Activated CD4-positive, alpha-beta memory T cell treated with anti-CD3 and anti-CD28 coated beads for 36 hours (primary cell): ENCODE results near the gene VCAN. TPM values are rescaled to one million over a fixed set of nuclear protein-coding genes. Genes with fewer than 3 reads are reported as not detected.

ENCODE experiments used
- CTCF ChIA-PET: fragments of 350-600 bp; sonication (Branson Sonifier 250); formaldehyde crosslinking; loops from one replicate; lab custom pipeline; 2021; ENCODE audit warnings: antibody characterized with exemption, inconsistent platforms; lab: Charles Lee
- POLR2A ChIA-PET: fragments of 350-600 bp; sonication (Branson Sonifier 250); formaldehyde crosslinking; loops from one replicate; lab custom pipeline; 2021; ENCODE audit warnings: antibody characterized with exemption; lab: Charles Lee
- DNase-seq: peaks from one replicate; pipeline ENCODE4 v3.0.0-alpha.2; 2020
- H3K27ac Mint-ChIP-seq: one replicate; pipeline ENCODE4 v1.8.0; 2021; ENCODE audit warnings: mixed read lengths
- H3K27me3 Mint-ChIP-seq: one replicate; pipeline ENCODE4 v1.8.0; 2021; ENCODE audit warnings: mixed read lengths
- H3K36me3 Mint-ChIP-seq: one replicate; pipeline ENCODE4 v1.8.0; 2021; ENCODE audit warnings: mixed read lengths
- H3K4me1 Mint-ChIP-seq: one replicate; pipeline ENCODE4 v1.8.0; 2021; ENCODE audit warnings: low read depth, mixed read lengths
- H3K4me3 Mint-ChIP-seq: one replicate; pipeline ENCODE4 v1.8.0; 2021; ENCODE audit warnings: mild to moderate bottlenecking, mixed read lengths
- H3K9me3 Mint-ChIP-seq: one replicate; pipeline ENCODE4 v1.8.0; 2021; ENCODE audit warnings: mixed read lengths
- intact Hi-C: fragments of 100-400 bp; cut with micrococcal nuclease; formaldehyde crosslinking; loops from one replicate; pipeline ENCODE4 v1.15.1; 2023
- total RNA-seq, 2 experiments: library from RNA; stranded (reverse); gene quantifications; one replicate each; pipeline ENCODE4 v1.2.3, GENCODE V29; 2021

VCAN gene
- total RNA-seq, 2 experiments from 2014 or later, result 0.02 TPM; not detected in 1

DNA sequence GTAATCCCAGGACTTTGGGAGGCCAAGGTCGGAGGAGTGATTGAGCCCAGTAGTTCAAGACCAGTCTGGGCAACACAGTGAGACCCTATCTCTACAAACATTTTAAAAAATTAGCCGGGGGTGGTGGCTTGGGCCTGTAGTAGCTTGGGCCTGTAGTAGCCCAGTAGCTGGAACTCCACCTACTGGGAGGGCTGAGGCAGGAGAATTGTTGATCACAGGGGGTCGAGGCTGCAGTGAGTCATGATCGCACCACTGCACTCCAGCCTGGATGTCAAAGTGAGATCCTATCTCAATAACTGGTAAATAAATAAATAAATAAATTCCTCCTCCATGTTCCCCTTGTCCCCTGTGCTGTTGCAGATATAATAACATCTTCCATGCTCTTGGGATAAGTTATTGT, 14.3 kb downstream of the VCAN start:
- Mint-ChIP-seq H3K9me3 (no peaks in the 10 kb centered on the region), H3K27ac (no peak overlapping the region), H3K27me3 (peaks cover 15% of the 10 kb centered on the region), H3K4me1 (no peaks in the 10 kb centered on the region), H3K36me3 (no peaks in the 10 kb centered on the region), H3K4me3 (no peak overlapping the region)
- intact Hi-C loops, result no loop called here
- no peak for DNase-seq
- CTCF ChIA-PET, result no interaction called here
- POLR2A ChIA-PET, result no interaction called here

DNA sequence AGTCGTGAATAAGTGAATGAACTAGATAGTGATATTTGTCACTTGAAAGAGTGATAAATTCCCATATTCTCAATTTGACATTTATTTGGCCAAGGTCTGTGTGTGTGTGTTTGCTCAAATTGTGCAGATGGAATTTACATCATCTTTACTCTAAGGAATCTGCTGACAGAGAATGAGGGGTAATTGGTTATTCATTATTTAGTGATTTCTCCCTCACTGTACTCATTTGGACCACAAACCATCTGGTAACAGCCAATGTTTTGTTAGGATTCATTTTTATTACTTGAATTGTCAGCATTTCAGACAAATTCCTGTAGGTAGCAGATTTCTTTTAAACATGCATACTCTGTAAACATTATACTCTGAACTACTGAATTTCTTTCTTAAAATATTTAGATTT, 15.6 kb downstream of the VCAN start:
- peaks cover 14% of the 10 kb centered on the region for H3K27me3 Mint-ChIP-seq

DNA sequence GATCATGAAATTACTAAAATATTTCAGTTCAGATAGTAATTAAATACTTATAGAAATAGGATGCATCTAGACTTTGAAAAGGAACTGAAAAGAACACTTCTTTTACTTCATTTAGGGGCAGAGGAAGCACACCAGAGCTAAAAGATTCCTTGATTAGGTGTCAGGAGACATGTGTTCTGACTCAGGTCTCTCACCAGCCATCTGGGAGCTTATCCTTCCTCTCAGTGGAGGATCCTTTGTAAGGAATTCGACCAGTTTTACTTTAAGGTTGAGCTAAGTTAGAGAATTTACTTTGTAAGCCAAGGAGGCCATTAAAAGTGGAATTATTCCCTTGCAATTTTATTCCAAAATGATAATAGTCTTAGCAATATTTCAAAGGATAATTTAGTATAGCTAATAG, 16.7 kb downstream of the VCAN start:
- intact Hi-C loops, result no loop called here
- CTCF ChIA-PET, result no interaction called here
- Mint-ChIP-seq H3K27ac (no peak overlapping the region), H3K9me3 (no peaks in the 10 kb centered on the region), H3K36me3 (no peaks in the 10 kb centered on the region), H3K4me1 (no peaks in the 10 kb centered on the region), H3K27me3 (peaks cover 10% of the 10 kb centered on the region), H3K4me3 (no peak overlapping the region)
- POLR2A ChIA-PET, result no interaction called here
- DNase-seq, result no peak

More for the DNA sequence above, 15.6 kb downstream of the VCAN start:
- Mint-ChIP-seq H3K27ac (no peak overlapping the region), H3K36me3 (no peaks in the 10 kb centered on the region), H3K9me3 (no peaks in the 10 kb centered on the region), H3K4me3 (no peak overlapping the region), H3K4me1 (no peaks in the 10 kb centered on the region)
- intact Hi-C loops, result no loop called here
- CTCF ChIA-PET, result no interaction called here
- DNase-seq, result no peak
- POLR2A ChIA-PET, result no interaction called here

DNA sequence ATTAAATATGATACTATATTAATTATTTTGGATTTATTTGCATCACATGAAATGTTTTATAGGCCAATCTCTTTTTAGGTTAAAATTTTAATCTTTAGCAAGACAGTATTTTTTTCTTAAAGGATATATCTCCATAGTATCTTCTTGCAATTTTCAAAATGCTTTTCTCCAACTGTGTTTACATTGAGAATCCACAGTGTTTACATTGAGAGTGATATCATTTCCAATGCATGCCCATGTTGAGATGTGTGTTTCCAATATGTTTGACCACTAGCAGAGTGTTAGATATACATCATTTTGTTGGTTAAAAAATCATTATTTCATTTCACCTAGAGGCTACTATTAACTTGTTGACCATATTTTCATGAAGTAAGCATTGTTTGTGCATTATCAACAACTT, 17.3 kb downstream of the VCAN start:
- Mint-ChIP-seq H3K4me3 (no peak overlapping the region), H3K9me3 (no peaks in the 10 kb centered on the region), H3K4me1 (no peaks in the 10 kb centered on the region), H3K27me3 (peaks cover 12% of the 10 kb centered on the region), H3K27ac (no peak overlapping the region), H3K36me3 (no peaks in the 10 kb centered on the region)
- CTCF ChIA-PET, result no interaction called here
- POLR2A ChIA-PET, result no interaction called here
- intact Hi-C loops, result no loop called here
- no peak for DNase-seq

DNA sequence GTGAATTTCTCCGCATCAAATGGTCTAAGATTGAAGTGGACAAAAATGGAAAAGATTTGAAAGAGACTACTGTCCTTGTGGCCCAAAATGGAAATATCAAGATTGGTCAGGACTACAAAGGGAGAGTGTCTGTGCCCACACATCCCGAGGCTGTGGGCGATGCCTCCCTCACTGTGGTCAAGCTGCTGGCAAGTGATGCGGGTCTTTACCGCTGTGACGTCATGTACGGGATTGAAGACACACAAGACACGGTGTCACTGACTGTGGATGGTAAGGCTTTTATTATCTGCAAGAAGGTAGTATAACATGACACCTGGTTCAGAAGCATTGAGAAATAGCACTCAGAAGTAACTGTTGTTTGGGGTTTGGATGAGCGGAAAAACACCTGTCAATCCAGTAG, 18.7 kb downstream of the VCAN start:
- Mint-ChIP-seq H3K36me3 (no peaks in the 10 kb centered on the region), H3K4me1 (no peaks in the 10 kb centered on the region), H3K27ac (no peak overlapping the region), H3K9me3 (no peaks in the 10 kb centered on the region), H3K4me3 (no peak overlapping the region), H3K27me3 (peaks cover 5% of the 10 kb centered on the region)
- ChIA-PET CTCF (no interaction called here), POLR2A (no interaction called here)
- intact Hi-C loops, result no loop called here
- DNase-seq, result no peak

DNA sequence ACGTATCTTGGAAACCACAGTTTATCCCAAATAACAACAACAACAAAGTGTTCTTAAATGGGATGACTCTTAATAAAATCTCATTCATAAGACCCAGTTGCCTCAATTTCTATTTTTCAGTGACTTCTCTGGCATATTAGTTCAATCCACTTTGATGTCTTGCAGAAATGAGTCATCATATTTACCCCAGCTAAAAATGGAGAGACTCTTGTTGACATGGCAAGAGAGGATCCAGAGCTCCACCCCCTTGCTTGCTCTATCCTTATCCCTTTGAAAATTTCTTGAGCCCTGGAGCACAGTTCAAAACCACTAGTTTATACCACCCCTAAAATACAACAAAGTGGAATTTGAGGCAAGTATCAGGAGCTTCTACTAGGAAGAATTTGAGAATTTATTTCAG, 20.8 kb downstream of the VCAN start:
- DNase-seq, result no peak
- H3K4me1 Mint-ChIP-seq, result no peaks in the 10 kb centered on the region
- peaks cover 5% of the 10 kb centered on the region for H3K27me3 Mint-ChIP-seq
- no peaks in the 10 kb centered on the region for H3K9me3 Mint-ChIP-seq
- no peak overlapping the region for H3K4me3 Mint-ChIP-seq
- CTCF ChIA-PET, result no interaction called here
- no peaks in the 10 kb centered on the region for H3K36me3 Mint-ChIP-seq
- no peak overlapping the region for H3K27ac Mint-ChIP-seq
- intact Hi-C loops, result no loop called here
- POLR2A ChIA-PET, result no interaction called here

DNA sequence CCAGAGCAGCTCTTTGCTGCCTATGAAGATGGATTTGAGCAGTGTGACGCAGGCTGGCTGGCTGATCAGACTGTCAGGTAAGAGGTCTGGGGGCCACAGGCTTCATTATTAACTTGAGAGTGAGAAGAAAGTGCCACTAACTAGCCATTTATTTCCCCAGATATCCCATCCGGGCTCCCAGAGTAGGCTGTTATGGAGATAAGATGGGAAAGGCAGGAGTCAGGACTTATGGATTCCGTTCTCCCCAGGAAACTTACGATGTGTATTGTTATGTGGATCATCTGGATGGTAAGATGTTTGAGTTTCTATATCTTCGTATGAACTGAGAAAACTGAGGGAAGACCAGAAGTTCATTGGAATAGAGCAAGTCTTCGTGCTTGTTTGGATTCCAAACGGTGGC, 22.1 kb downstream of the VCAN start:
- ChIA-PET POLR2A (no interaction called here), CTCF (no interaction called here)
- H3K4me3 Mint-ChIP-seq, result no peak overlapping the region
- intact Hi-C loops, result no loop called here
- H3K4me1 Mint-ChIP-seq, result no peaks in the 10 kb centered on the region
- no peaks in the 10 kb centered on the region for H3K36me3 Mint-ChIP-seq
- H3K27me3 Mint-ChIP-seq, result peaks cover 7% of the 10 kb centered on the region
- no peak overlapping the region for H3K27ac Mint-ChIP-seq
- DNase-seq, result no peak
- no peaks in the 10 kb centered on the region for H3K9me3 Mint-ChIP-seq

DNA sequence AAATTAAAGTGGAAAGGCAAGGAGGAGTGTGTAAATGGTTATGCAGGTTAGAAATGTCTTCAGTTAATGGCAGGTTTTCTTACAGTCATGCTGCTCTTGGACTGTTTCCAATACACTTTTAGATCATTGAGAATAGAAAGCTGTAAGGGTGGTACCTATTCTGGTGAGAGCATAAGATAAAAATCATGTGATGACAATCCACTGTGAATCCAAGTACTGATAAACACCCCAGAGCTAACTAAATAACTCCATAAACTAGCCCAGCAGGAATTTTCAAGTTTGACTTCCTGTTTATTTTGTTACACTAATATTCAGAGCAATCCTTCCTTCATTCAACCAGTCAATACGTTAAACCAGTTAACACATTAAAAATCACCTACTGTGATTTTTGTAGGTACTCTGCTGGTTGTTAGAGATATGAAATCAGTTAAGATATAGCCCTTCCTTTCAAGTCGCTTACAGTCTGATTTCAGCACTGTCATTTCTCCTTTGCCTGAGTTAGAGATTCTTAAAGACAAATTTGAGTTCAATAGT, 22.6 kb downstream of the VCAN start:
- Mint-ChIP-seq H3K9me3 (no peaks in the 10 kb centered on the region), H3K36me3 (no peaks in the 10 kb centered on the region), H3K4me1 (no peaks in the 10 kb centered on the region), H3K27me3 (peaks cover 9% of the 10 kb centered on the region), H3K27ac (no peak overlapping the region), H3K4me3 (no peak overlapping the region)
- intact Hi-C loops, result no loop called here
- ChIA-PET POLR2A (no interaction called here), CTCF (no interaction called here)
- no peak for DNase-seq

DNA sequence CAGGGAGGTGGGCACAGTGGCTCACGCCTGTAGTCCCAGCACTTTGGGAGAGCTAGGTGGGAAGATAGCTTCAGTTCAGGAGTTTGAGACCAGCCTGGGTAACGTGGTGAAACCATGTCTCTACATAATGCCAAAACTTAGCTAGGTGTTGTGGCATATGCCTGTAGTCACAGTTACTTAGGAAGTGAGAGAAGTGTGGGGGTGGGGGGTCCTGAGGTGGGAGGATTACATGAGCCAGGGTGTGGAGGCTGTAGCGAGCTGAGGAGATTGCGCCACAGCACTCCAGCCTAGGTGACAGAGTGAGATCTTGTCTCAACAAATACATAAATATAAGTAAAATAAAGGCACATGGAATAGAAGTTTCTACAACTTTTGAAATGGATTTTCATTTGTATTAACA, 23.1 kb downstream of the VCAN start:
- H3K4me1 Mint-ChIP-seq, result no peaks in the 10 kb centered on the region
- ChIA-PET CTCF (no interaction called here), POLR2A (no interaction called here)
- intact Hi-C loops, result no loop called here
- no peak for DNase-seq
- H3K27me3 Mint-ChIP-seq, result peaks cover 9% of the 10 kb centered on the region
- H3K27ac Mint-ChIP-seq, result no peak overlapping the region
- H3K9me3 Mint-ChIP-seq, result no peaks in the 10 kb centered on the region
- H3K36me3 Mint-ChIP-seq, result no peaks in the 10 kb centered on the region
- no peak overlapping the region for H3K4me3 Mint-ChIP-seq

DNA sequence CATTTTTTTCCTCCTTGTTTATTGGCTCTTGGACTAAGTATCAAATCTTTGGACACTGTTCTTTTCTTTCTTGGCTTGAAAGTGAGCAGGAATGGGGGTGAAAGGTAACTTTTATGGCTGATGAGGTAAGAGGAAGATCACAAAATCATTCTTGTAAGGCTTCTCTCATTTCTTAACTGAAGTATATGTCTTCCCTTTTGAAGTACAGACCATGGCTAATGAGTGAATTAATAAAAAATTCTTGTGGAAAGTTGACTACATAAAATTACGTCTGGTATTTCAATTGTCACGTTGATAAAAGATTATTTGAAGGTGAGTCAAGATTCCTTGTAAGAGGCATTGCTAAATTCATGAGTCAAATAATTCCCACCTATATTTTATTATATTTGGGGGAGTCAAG, 25.1 kb downstream of the VCAN start:
- H3K9me3 Mint-ChIP-seq, result no peaks in the 10 kb centered on the region
- H3K36me3 Mint-ChIP-seq, result no peaks in the 10 kb centered on the region
- H3K27me3 Mint-ChIP-seq, result peaks cover 12% of the 10 kb centered on the region
- intact Hi-C loops, result no loop called here
- H3K4me1 Mint-ChIP-seq, result no peaks in the 10 kb centered on the region
- ChIA-PET POLR2A (no interaction called here), CTCF (no interaction called here)
- H3K27ac Mint-ChIP-seq, result no peak overlapping the region
- no peak for DNase-seq
- H3K4me3 Mint-ChIP-seq, result no peak overlapping the region

DNA sequence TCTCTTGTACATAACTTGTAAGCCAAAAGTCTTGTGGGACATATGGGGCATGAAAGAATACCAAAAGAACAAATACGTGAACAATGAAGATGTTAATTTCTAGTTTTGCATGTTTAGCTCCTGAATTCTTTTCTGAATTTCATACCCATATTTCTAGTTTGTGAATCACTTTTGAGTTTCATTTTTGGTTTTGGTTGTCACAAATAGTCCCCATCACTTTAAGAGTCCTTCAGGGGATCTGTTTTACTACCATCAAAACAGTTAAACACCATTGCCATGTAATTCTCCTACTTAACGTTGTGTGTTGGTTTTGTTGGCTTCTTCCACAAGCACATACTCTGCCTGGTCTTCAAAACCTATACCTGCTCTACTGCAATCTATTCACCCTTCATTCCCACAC, 27.0 kb downstream of the VCAN start:
- no peaks in the 10 kb centered on the region for H3K9me3 Mint-ChIP-seq
- H3K36me3 Mint-ChIP-seq, result no peaks in the 10 kb centered on the region
- no peak for DNase-seq
- H3K27me3 Mint-ChIP-seq, result peaks cover 14% of the 10 kb centered on the region
- intact Hi-C loops, result no loop called here
- POLR2A ChIA-PET, result no interaction called here
- H3K4me1 Mint-ChIP-seq, result no peaks in the 10 kb centered on the region
- no peak overlapping the region for H3K27ac Mint-ChIP-seq
- CTCF ChIA-PET, result no interaction called here
- H3K4me3 Mint-ChIP-seq, result no peak overlapping the region

DNA sequence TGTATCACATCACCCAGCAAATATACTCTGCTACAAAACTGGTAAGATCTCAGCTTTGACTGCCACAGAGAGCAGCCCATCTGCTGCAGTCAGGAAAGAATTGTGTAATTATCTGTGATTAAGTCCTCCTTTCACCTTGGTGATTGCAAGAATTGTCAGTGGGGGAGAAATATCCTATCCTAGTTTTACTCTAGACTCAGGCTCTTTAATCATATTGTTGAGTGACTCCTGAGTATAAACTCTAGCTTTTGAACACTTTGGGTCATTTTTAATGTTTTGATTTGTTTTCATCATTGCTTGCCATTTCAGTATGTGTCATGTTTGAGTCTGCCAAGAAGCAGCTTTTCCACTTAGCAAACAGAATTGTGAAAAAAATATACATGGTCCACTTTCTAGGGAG, 32.1 kb downstream of the VCAN start:
- no peak overlapping the region for H3K27ac Mint-ChIP-seq
- CTCF ChIA-PET, result no interaction called here
- POLR2A ChIA-PET, result no interaction called here
- intact Hi-C loops, result no loop called here
- H3K9me3 Mint-ChIP-seq, result peaks cover 3% of the 10 kb centered on the region
- H3K36me3 Mint-ChIP-seq, result no peaks in the 10 kb centered on the region
- no peaks in the 10 kb centered on the region for H3K4me1 Mint-ChIP-seq
- no peak overlapping the region for H3K4me3 Mint-ChIP-seq
- DNase-seq, result no peak
- H3K27me3 Mint-ChIP-seq, result peaks cover 16% of the 10 kb centered on the region

DNA sequence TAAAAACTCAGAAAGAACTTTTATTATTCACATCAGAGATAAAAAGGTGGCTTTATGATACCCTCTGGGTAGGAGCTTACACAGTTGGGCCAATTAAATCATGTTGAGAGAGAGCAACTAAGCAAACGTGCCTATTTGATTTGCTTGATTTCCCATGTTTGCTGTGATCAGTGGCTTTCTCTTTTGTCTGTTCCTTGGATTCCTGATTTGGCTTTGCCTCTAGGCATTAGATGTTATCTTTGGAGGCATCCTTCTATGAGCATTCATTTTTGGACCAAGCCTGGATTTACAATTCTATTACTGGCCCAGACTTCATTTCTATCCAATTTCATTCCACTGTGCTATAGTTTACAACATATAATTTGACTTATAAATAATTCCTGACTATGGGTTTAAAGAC, 35.9 kb downstream of the VCAN start:
- Mint-ChIP-seq H3K27ac (no peak overlapping the region), H3K27me3 (peaks cover 11% of the 10 kb centered on the region), H3K36me3 (no peaks in the 10 kb centered on the region), H3K4me3 (no peak overlapping the region), H3K9me3 (peaks cover 3% of the 10 kb centered on the region), H3K4me1 (no peaks in the 10 kb centered on the region)
- DNase-seq, result no peak
- ChIA-PET POLR2A (no interaction called here), CTCF (no interaction called here)
- intact Hi-C loops, result no loop called here
